SW 1271 (cell line): ENCODE data around the gene BRSK1.

Experiments used
- DNase-seq, 2 experiments: peaks; one replicate each; lab custom pipeline; 2025; lab: John Stamatoyannopoulos, UW

The BRSK1 gene

DNA sequence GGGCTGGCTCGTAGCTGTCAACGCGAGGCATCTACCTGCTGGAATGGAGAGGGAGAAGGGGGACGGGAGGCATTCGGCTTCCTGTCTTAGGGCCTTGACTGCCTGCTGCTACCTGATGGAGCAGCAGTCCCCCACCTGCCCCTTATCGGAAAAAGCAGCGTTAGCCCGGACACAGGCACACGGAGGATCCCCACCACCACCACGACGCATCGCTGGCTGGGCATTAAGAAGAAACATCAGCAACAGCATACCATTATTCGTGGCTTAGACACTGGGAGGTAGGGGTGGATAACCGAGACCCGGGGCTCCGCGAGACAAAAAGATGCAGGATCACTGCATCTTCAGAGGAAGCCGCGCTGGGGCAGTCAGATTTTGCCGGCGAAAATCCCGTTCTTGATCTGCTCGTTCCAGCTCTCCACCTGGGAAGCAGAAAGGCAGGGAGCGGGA is 69.6 kb downstream of the BRSK1 start:
- DNase-seq = no peak

- DNase-seq = peak in 1 of 2 experiments; percentile 18
These were observed 70.3 kb downstream of the BRSK1 start for GRCh38 chr19:55353803-55354697.

DNA sequence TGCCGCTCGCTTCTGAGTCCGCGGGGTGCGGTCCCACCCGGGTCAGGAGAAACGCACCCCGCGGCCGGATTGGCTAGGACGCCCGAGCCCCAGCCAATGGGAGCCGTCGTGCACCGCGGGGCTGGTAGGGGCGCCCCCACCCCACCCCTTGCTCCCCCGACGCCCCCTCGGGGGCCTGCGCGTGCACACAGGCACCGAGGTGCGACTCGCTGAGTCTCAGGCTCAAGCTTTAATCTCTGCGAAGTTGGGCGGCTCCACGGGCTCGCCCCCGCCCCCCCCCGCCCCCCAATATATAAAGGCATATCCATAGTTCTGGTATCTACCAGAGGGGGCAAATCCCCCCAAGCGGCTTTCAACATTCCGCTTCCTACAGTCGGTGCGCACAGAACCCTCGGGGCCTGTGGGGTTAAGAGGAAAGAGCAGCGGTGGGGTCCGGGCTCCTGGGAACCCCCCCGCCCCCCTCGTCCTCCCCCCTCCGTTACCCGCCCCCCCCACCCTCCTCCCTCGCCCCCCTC is 71.0 kb downstream of the BRSK1 start, which contains the start of gene COX6B2:
COX6B2 (minus strand) TSS at position 22 of the 515 bp plus-strand sequence. CDS start 198 bp downstream, outside the sequence.
- DNase-seq = no peak

GRCh38 chr19:55355213-55355821 is 71.5 kb downstream of the BRSK1 start:
- DNase-seq = no peak

- no peak for DNase-seq
These were observed 74.7 kb downstream of the BRSK1 start for GRCh38 chr19:55358493-55358892.

- DNase-seq = no peak
These were observed 75.4 kb downstream of the BRSK1 start for GRCh38 chr19:55358943-55359908.

- no peak for DNase-seq
These were observed 77.1 kb downstream of the BRSK1 start for GRCh38 chr19:55360902-55361301.
